HEK293 (cell line): ENCODE data around the gene C18orf32.

ENCODE experiments used
- BCL11A ChIP-seq: fragments of 450-650 bp; formaldehyde crosslinking; IDR thresholded peaks from 2 replicates; pipeline ENCODE4 v1.5.1; 2016; ENCODE audit warnings: low read depth, missing biosample characterization, missing genetic modification characterization
- BCL6B ChIP-seq: fragments of 450-650 bp; formaldehyde crosslinking; IDR thresholded peaks from 2 replicates; pipeline ENCODE4 v1.5.1; 2017; ENCODE audit warnings: missing biosample characterization, missing genetic modification characterization
- HOXC10 ChIP-seq: sonication (generic); formaldehyde crosslinking; IDR thresholded peaks from 2 replicates; pipeline ENCODE4 v1.8.1; 2023; ENCODE audit warnings: mild to moderate bottlenecking, missing genetic modification reagents
- PRDM6 ChIP-seq: fragments of 450-650 bp; formaldehyde crosslinking; IDR thresholded peaks from 2 replicates; pipeline ENCODE4 v1.5.1; 2017; ENCODE audit warnings: missing biosample characterization, missing genetic modification characterization
- YY2 ChIP-seq: fragments of 450-650 bp; formaldehyde crosslinking; IDR thresholded peaks from 2 replicates; pipeline ENCODE4 v1.5.1; 2016; ENCODE audit warnings: missing biosample characterization, missing genetic modification characterization
- ZBTB1 ChIP-seq: fragments of 450-650 bp; formaldehyde crosslinking; IDR thresholded peaks from 2 replicates; pipeline ENCODE4 v1.5.1; 2016; ENCODE audit warnings: missing biosample characterization, missing genetic modification characterization
- ZBTB11 ChIP-seq: fragments of 450-650 bp; formaldehyde crosslinking; conservative IDR thresholded peaks from 2 replicates; pipeline ENCODE4 v1.5.1; 2016; ENCODE audit warnings: low read depth, missing biosample characterization, missing genetic modification characterization
- ZBTB20 ChIP-seq: fragments of 450-650 bp; formaldehyde crosslinking; IDR thresholded peaks from 2 replicates; pipeline ENCODE4 v1.5.1; 2016; ENCODE audit warnings: missing biosample characterization, missing genetic modification characterization
- ZNF133 ChIP-seq: fragments of 450-650 bp; formaldehyde crosslinking; IDR thresholded peaks from 2 replicates; pipeline ENCODE4 v1.5.1; 2016; ENCODE audit warnings: missing biosample characterization, missing genetic modification characterization
- ZNF214 ChIP-seq: fragments of 450-650 bp; formaldehyde crosslinking; IDR thresholded peaks from 2 replicates; pipeline ENCODE4 v1.5.1; 2017; ENCODE audit warnings: missing biosample characterization, mild to moderate bottlenecking, missing genetic modification characterization, borderline replicate concordance
- ZNF223 ChIP-seq: fragments of 450-650 bp; formaldehyde crosslinking; IDR thresholded peaks from 2 replicates; pipeline ENCODE4 v1.5.1; 2016; ENCODE audit warnings: missing biosample characterization, missing genetic modification characterization
- ZNF23 ChIP-seq: fragments of 450-650 bp; formaldehyde crosslinking; IDR thresholded peaks from 2 replicates; pipeline ENCODE4 v1.5.1; 2016; ENCODE audit warnings: missing biosample characterization, missing genetic modification characterization, borderline replicate concordance
- ZNF404 ChIP-seq: fragments of 450-650 bp; formaldehyde crosslinking; IDR thresholded peaks from 2 replicates; pipeline ENCODE4 v1.5.1; 2017; ENCODE audit warnings: missing biosample characterization, missing genetic modification characterization
- ZNF416 ChIP-seq: fragments of 450-650 bp; formaldehyde crosslinking; IDR thresholded peaks from 2 replicates; pipeline ENCODE4 v1.5.1; 2016; ENCODE audit warnings: missing biosample characterization, missing genetic modification characterization
- ZNF560 ChIP-seq: fragments of 450-650 bp; formaldehyde crosslinking; IDR thresholded peaks from 2 replicates; pipeline ENCODE4 v1.5.1; 2017; ENCODE audit warnings: missing biosample characterization, missing genetic modification characterization, borderline replicate concordance
- ZNF561 ChIP-seq: fragments of 450-650 bp; IDR thresholded peaks from 2 replicates; pipeline ENCODE4 v1.5.1; 2018; ENCODE audit warnings: missing biosample characterization, missing genetic modification characterization, borderline replicate concordance
- ZNF600 ChIP-seq: fragments of 450-650 bp; formaldehyde crosslinking; IDR thresholded peaks from 2 replicates; pipeline ENCODE4 v1.5.1; 2016; ENCODE audit warnings: missing biosample characterization, missing genetic modification characterization
- ZNF768 ChIP-seq: fragments of 450-650 bp; formaldehyde crosslinking; IDR thresholded peaks from 2 replicates; pipeline ENCODE4 v1.5.1; 2018; ENCODE audit warnings: missing biosample characterization, mild to moderate bottlenecking, missing genetic modification characterization
- ZNF777 ChIP-seq: fragments of 450-650 bp; formaldehyde crosslinking; IDR thresholded peaks from 2 replicates; pipeline ENCODE4 v1.5.1; 2017; ENCODE audit warnings: missing biosample characterization, missing genetic modification characterization, borderline replicate concordance
- ZNF843 ChIP-seq: fragments of 450-650 bp; formaldehyde crosslinking; IDR thresholded peaks from 2 replicates; pipeline ENCODE4 v1.5.1; 2016; ENCODE audit warnings: missing biosample characterization, missing genetic modification characterization
- TF ChIP-seq, protein P1 (sequence below): fragments of 450-650 bp; formaldehyde crosslinking; IDR thresholded peaks from 2 replicates; pipeline ENCODE4 v1.5.1; 2017; ENCODE audit warnings: missing biosample characterization, missing genetic modification characterization
- TF ChIP-seq, protein P2 (sequence below): sonication (generic); formaldehyde crosslinking; IDR thresholded peaks from 2 replicates; pipeline ENCODE4 v1.8.1; 2022; ENCODE audit warnings: mild to moderate bottlenecking, moderate library complexity, missing genetic modification reagents
- TF ChIP-seq, protein P3 (sequence below): fragments of 450-650 bp; formaldehyde crosslinking; IDR thresholded peaks from 2 replicates; pipeline ENCODE4 v1.5.1; 2016; ENCODE audit warnings: missing biosample characterization, missing genetic modification characterization
- TF ChIP-seq, protein P4 (sequence below): fragments of 450-650 bp; formaldehyde crosslinking; IDR thresholded peaks from 2 replicates; pipeline ENCODE4 v1.5.1; 2016; ENCODE audit warnings: missing biosample characterization, missing genetic modification characterization
- TF ChIP-seq, protein P5 (sequence below): IDR thresholded peaks from 2 replicates; pipeline ENCODE4 v1.6.1; 2011; ENCODE audit warnings: mild to moderate bottlenecking, low read depth, low read length, borderline replicate concordance

C18orf32 gene

GRCh38 chr18:49486953-49487710, at the start of gene C18orf32 (continued):
- TF ChIP-seq ZBTB11: peak; percentile 91
- peak; percentile 34; the same call in 1 of the 2 replicates for TF ChIP-seq HOXC10 (CRISPR knock-in tag)
- TF ChIP-seq PRDM6: peak; percentile 77
- TF ChIP-seq ZNF561 (tag by site-specific recombination): peak; percentile 85
- TF ChIP-seq ZNF560 (tag by site-specific recombination): no peak
- TF ChIP-seq ZNF600 (tag by site-specific recombination): peak; percentile 98
- TF ChIP-seq, protein P1, sequence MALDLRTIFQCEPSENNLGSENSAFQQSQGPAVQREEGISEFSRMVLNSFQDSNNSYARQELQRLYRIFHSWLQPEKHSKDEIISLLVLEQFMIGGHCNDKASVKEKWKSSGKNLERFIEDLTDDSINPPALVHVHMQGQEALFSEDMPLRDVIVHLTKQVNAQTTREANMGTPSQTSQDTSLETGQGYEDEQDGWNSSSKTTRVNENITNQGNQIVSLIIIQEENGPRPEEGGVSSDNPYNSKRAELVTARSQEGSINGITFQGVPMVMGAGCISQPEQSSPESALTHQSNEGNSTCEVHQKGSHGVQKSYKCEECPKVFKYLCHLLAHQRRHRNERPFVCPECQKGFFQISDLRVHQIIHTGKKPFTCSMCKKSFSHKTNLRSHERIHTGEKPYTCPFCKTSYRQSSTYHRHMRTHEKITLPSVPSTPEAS: no peak
- TF ChIP-seq ZNF23 (tag by site-specific recombination): no peak
- TF ChIP-seq, protein P2, sequence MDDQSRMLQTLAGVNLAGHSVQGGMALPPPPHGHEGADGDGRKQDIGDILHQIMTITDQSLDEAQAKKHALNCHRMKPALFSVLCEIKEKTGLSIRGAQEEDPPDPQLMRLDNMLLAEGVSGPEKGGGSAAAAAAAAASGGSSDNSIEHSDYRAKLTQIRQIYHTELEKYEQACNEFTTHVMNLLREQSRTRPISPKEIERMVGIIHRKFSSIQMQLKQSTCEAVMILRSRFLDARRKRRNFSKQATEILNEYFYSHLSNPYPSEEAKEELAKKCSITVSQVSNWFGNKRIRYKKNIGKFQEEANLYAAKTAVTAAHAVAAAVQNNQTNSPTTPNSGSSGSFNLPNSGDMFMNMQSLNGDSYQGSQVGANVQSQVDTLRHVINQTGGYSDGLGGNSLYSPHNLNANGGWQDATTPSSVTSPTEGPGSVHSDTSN: peak; percentile 63
- TF ChIP-seq ZNF133 (tag by site-specific recombination): no peak
- 0 out of 2 replicates have a peak, but pooled peaks have one; percentile 65 for TF ChIP-seq BCL11A (tag by site-specific recombination)
- TF ChIP-seq ZBTB1 (tag by site-specific recombination): no peak
- no peak for TF ChIP-seq ZNF416 (tag by site-specific recombination)
- peak; percentile 85 for TF ChIP-seq YY2 (tag by site-specific recombination)
- TF ChIP-seq, protein P3, sequence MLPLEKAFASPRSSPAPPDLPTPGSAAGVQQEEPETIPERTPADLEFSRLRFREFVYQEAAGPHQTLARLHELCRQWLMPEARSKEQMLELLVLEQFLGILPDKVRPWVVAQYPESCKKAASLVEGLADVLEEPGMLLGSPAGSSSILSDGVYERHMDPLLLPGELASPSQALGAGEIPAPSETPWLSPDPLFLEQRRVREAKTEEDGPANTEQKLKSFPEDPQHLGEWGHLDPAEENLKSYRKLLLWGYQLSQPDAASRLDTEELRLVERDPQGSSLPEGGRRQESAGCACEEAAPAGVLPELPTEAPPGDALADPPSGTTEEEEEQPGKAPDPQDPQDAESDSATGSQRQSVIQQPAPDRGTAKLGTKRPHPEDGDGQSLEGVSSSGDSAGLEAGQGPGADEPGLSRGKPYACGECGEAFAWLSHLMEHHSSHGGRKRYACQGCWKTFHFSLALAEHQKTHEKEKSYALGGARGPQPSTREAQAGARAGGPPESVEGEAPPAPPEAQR (tag by site-specific recombination): no peak
- no peak for TF ChIP-seq ZNF223 (tag by site-specific recombination)
- TF ChIP-seq, protein P4, sequence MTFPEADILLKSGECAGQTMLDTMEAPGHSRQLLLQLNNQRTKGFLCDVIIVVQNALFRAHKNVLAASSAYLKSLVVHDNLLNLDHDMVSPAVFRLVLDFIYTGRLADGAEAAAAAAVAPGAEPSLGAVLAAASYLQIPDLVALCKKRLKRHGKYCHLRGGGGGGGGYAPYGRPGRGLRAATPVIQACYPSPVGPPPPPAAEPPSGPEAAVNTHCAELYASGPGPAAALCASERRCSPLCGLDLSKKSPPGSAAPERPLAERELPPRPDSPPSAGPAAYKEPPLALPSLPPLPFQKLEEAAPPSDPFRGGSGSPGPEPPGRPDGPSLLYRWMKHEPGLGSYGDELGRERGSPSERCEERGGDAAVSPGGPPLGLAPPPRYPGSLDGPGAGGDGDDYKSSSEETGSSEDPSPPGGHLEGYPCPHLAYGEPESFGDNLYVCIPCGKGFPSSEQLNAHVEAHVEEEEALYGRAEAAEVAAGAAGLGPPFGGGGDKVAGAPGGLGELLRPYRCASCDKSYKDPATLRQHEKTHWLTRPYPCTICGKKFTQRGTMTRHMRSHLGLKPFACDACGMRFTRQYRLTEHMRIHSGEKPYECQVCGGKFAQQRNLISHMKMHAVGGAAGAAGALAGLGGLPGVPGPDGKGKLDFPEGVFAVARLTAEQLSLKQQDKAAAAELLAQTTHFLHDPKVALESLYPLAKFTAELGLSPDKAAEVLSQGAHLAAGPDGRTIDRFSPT: peak; percentile 99
- no peak for TF ChIP-seq ZNF777 (tag by site-specific recombination)
- no peak for TF ChIP-seq ZNF768 (tag by site-specific recombination)
- TF ChIP-seq, protein P5, sequence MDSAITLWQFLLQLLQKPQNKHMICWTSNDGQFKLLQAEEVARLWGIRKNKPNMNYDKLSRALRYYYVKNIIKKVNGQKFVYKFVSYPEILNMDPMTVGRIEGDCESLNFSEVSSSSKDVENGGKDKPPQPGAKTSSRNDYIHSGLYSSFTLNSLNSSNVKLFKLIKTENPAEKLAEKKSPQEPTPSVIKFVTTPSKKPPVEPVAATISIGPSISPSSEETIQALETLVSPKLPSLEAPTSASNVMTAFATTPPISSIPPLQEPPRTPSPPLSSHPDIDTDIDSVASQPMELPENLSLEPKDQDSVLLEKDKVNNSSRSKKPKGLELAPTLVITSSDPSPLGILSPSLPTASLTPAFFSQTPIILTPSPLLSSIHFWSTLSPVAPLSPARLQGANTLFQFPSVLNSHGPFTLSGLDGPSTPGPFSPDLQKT: peak; percentile 28; the same call in 1 of the 2 replicates
- TF ChIP-seq ZNF404 (tag by site-specific recombination): no peak
- TF ChIP-seq ZBTB20: peak; percentile 95
- TF ChIP-seq ZNF214 (tag by site-specific recombination): no peak
- TF ChIP-seq BCL6B (tag by site-specific recombination): no peak
- TF ChIP-seq ZNF843 (tag by site-specific recombination): peak; percentile 79
